ENCODE results near the gene LRRC56.

LRRC56 gene

GRCh38 chr11:576811-577610 lies 39.7 kb downstream of the LRRC56 start:
- DNase-seq = no peak

GRCh38 chr11:577611-577894 lies 40.2 kb downstream of the LRRC56 start:
- DNase-seq = no peak

GRCh38 chr11:578276-579035 lies 41.1 kb downstream of the LRRC56 start:
- DNase-seq = no peak

- no peak for DNase-seq
Measured at GRCh38 chr11:579830-580601, 42.7 kb downstream of the LRRC56 start.

- DNase-seq = no peak
Measured at GRCh38 chr11:581342-581741, 44.0 kb downstream of the LRRC56 start.

- no peak for DNase-seq
Measured at GRCh38 chr11:581752-582151, 44.4 kb downstream of the LRRC56 start.

- no peak for DNase-seq
Measured at GRCh38 chr11:584287-584686, 47.0 kb downstream of the LRRC56 start.

GRCh38 chr11:586376-587316 lies 49.3 kb downstream of the LRRC56 start:
- no peak for DNase-seq

- no peak for DNase-seq
Measured at GRCh38 chr11:587546-587945, 50.2 kb downstream of the LRRC56 start.

GRCh38 chr11:587978-588380 lies 50.7 kb downstream of the LRRC56 start:
- DNase-seq = peak; percentile 79

- DNase-seq = no peak
Measured at GRCh38 chr11:589798-590197, 52.5 kb downstream of the LRRC56 start.

GRCh38 chr11:590997-591396 lies 53.7 kb downstream of the LRRC56 start:
- DNase-seq = no peak

GRCh38 chr11:592501-592900 lies 55.2 kb downstream of the LRRC56 start:
- no peak for DNase-seq

- no peak for DNase-seq
Measured at GRCh38 chr11:592918-593317, 55.6 kb downstream of the LRRC56 start.

- no peak for DNase-seq
Measured at GRCh38 chr11:593347-593746, 56.0 kb downstream of the LRRC56 start.

GRCh38 chr11:595400-595799 lies 58.1 kb downstream of the LRRC56 start:
- DNase-seq = no peak

- DNase-seq = no peak
Measured at GRCh38 chr11:596374-596773, 59.0 kb downstream of the LRRC56 start.

- no peak for DNase-seq
Measured at GRCh38 chr11:597166-597725, 59.9 kb downstream of the LRRC56 start.

- DNase-seq = no peak
Measured at GRCh38 chr11:598005-598680, 60.8 kb downstream of the LRRC56 start.

GRCh38 chr11:601573-602245 lies 64.4 kb downstream of the LRRC56 start:
- DNase-seq = no peak

- DNase-seq = no peak
Measured at GRCh38 chr11:603154-603553, 65.8 kb downstream of the LRRC56 start.
